Measurements from ENCODE around the gene CFAP20. TPM values are rescaled to one million over a fixed set of nuclear protein-coding genes. Genes with fewer than 3 reads are reported as not detected.

The CFAP20 gene
- total RNA-seq, 1 experiment from 2014 or later: 36.9 TPM

GRCh38 chr16:58109330-58109729 lies 19.9 kb downstream of the CFAP20 start:
- POLR2A ChIA-PET: interaction anchor here (0.5 to 1.3 kb wide), 3 partner anchors 12 to 81 kb away, joined by 3 to 4 read pairs (median 3); no protein-coding TSS in a partner anchor
- intact Hi-C loops (cut with micrococcal nuclease): no loop called here
- H3K4me3 Mint-ChIP-seq (ENCODE audit: unreplicated experiment): no peak overlapping the region
- H3K36me3 Mint-ChIP-seq (ENCODE audit: insufficient read depth, unreplicated experiment): peaks cover 35% of the 10 kb centered on the region
- CTCF ChIA-PET: interaction anchor here (1.1 to 1.2 kb wide), 2 partner anchors 13 to 47 kb away, joined by 3 read pairs; no protein-coding TSS in a partner anchor
- H3K9me3 Mint-ChIP-seq (ENCODE audit: unreplicated experiment): no peaks in the 10 kb centered on the region
- BruUV-seq (replicated peaks): no TSS peak
- DNase-seq (ENCODE audit: unreplicated experiment): no peak
- no peaks in the 10 kb centered on the region for H3K4me1 Mint-ChIP-seq (ENCODE audit: insufficient read depth, unreplicated experiment)
- no peaks in the 10 kb centered on the region for H3K27me3 Mint-ChIP-seq (ENCODE audit: insufficient read depth, unreplicated experiment)
- no peak overlapping the region for H3K27ac Mint-ChIP-seq (ENCODE audit: low read depth, unreplicated experiment)
- TF ChIP-seq CTCF (IDR thresholded peaks at IDR 0.05; ENCODE audit: unreplicated experiment): no peak

GRCh38 chr16:58107709-58108108 lies 21.5 kb downstream of the CFAP20 start:
- no TSS peak for BruUV-seq (replicated peaks)
- Mint-ChIP-seq H3K27me3 (ENCODE audit: insufficient read depth, unreplicated experiment) (no peaks in the 10 kb centered on the region), H3K36me3 (ENCODE audit: insufficient read depth, unreplicated experiment) (peaks cover 18% of the 10 kb centered on the region), H3K27ac (ENCODE audit: low read depth, unreplicated experiment) (no peak overlapping the region), H3K4me1 (ENCODE audit: insufficient read depth, unreplicated experiment) (no peaks in the 10 kb centered on the region), H3K4me3 (ENCODE audit: unreplicated experiment) (no peak overlapping the region), H3K9me3 (ENCODE audit: unreplicated experiment) (no peaks in the 10 kb centered on the region)
- ChIA-PET CTCF (interaction anchor here (1.1 kb wide), 1 partner anchor 35 kb away, joined by 3 read pairs; no protein-coding TSS in a partner anchor), POLR2A (interaction anchor here (0.6 kb wide), 1 partner anchor 202 kb away, joined by 3 read pairs; no protein-coding TSS in a partner anchor)
- intact Hi-C loops (cut with micrococcal nuclease): no loop called here
- TF ChIP-seq CTCF (IDR thresholded peaks at IDR 0.05; ENCODE audit: unreplicated experiment): no peak
- DNase-seq (ENCODE audit: unreplicated experiment): no peak

- Mint-ChIP-seq H3K9me3 (ENCODE audit: unreplicated experiment) (no peaks in the 10 kb centered on the region), H3K4me3 (ENCODE audit: unreplicated experiment) (no peak overlapping the region), H3K27me3 (ENCODE audit: insufficient read depth, unreplicated experiment) (no peaks in the 10 kb centered on the region), H3K4me1 (ENCODE audit: insufficient read depth, unreplicated experiment) (no peaks in the 10 kb centered on the region), H3K36me3 (ENCODE audit: insufficient read depth, unreplicated experiment) (peaks cover 14% of the 10 kb centered on the region), H3K27ac (ENCODE audit: low read depth, unreplicated experiment) (no peak overlapping the region)
- BruUV-seq (replicated peaks): no TSS peak
- DNase-seq (ENCODE audit: unreplicated experiment): no peak
- intact Hi-C loops (cut with micrococcal nuclease): no loop called here
- ChIA-PET POLR2A (interaction anchor here (0.9 kb wide), 1 partner anchor 19 kb away, joined by 3 read pairs; no protein-coding TSS in a partner anchor), CTCF (interaction anchor here (1.1 kb wide), 1 partner anchor 34 kb away, joined by 3 read pairs; no protein-coding TSS in a partner anchor)
- no peak for TF ChIP-seq CTCF (IDR thresholded peaks at IDR 0.05; ENCODE audit: unreplicated experiment)
Observed at GRCh38 chr16:58107228-58107627, 22.0 kb downstream of the CFAP20 start.

- BruUV-seq (replicated peaks): no TSS peak
- Mint-ChIP-seq H3K27me3 (ENCODE audit: insufficient read depth, unreplicated experiment) (no peaks in the 10 kb centered on the region), H3K4me3 (ENCODE audit: unreplicated experiment) (no peak overlapping the region), H3K9me3 (ENCODE audit: unreplicated experiment) (no peaks in the 10 kb centered on the region), H3K4me1 (ENCODE audit: insufficient read depth, unreplicated experiment) (no peaks in the 10 kb centered on the region), H3K27ac (ENCODE audit: low read depth, unreplicated experiment) (no peak overlapping the region), H3K36me3 (ENCODE audit: insufficient read depth, unreplicated experiment) (peaks cover 1% of the 10 kb centered on the region)
- ChIA-PET CTCF (no interaction called here), POLR2A (interaction anchor here (0.7 kb wide), 2 partner anchors 13 to 54 kb away, joined by 3 to 5 read pairs; no protein-coding TSS in a partner anchor)
- intact Hi-C loops (cut with micrococcal nuclease): no loop called here
- no peak for DNase-seq (ENCODE audit: unreplicated experiment)
- TF ChIP-seq CTCF (IDR thresholded peaks at IDR 0.05; ENCODE audit: unreplicated experiment): no peak
Observed at GRCh38 chr16:58105631-58106030, 23.6 kb downstream of the CFAP20 start.
